ENCODE data around the gene ENTPD5.

GRCh38 chr14:73949752-73950734 lies 69.0 kb downstream of the ENTPD5 start, which contains the start of the genes COQ6 and FAM161B:
- TF ChIP-seq CTCF (IDR thresholded peaks at IDR 0.05; ENCODE audit: poor library complexity, severe bottlenecking), result peak; percentile 73
- TF ChIP-seq POLR2AphosphoS5 (IDR thresholded peaks at IDR 0.05), result peak; percentile 98
- TF ChIP-seq EZH2 (IDR thresholded peaks at IDR 0.05; ENCODE audit: borderline replicate concordance, insufficient read depth, low read length, poor library complexity, severe bottlenecking), result no peak
- peak; percentile 64 for TF ChIP-seq SMC3 (conservative IDR thresholded peaks at IDR 0.05; ENCODE audit: poor library complexity)
- peak; percentile 78 for TF ChIP-seq TAF1 (IDR thresholded peaks at IDR 0.05; ENCODE audit: low read depth)
- peak; percentile 80 for TF ChIP-seq REST (IDR thresholded peaks at IDR 0.05; ENCODE audit: borderline replicate concordance)
- peak; percentile 60 for TF ChIP-seq EP300 (conservative IDR thresholded peaks at IDR 0.05; ENCODE audit: poor library complexity, severe bottlenecking)
- peak; percentile 72 for TF ChIP-seq RAD21 (conservative IDR thresholded peaks at IDR 0.05)
- TF ChIP-seq MXI1 (conservative IDR thresholded peaks at IDR 0.05; ENCODE audit: poor library complexity, severe bottlenecking), result peak; percentile 91
